GM19452 (cell line): ENCODE measurements around the gene PDE6H.

Experiments used
- ATAC-seq: cut with Tn5 transposase; IDR thresholded peaks from one replicate; pipeline ENCODE4 v1.9.1; 2021; ENCODE audit not compliant: unreplicated experiment

Gene PDE6H

DNA sequence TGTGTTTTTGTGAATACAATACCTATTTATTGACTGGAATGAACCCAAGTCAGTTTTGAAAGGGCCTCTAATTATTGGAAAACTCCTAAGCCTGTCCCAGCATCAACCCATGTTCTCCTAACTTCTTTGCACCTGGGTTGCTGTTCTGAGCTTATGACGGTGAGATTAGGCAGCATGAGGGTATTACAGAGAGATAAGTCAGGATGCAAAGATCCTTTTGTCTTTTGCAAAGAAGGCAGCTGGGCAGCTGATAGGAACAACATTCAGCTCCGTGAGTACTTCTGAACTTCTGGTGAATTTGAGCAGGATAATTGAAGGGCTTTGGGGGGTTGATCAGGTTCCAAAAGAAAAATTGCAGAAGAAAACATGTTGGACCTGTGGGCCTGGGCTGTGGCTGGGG is at the start of gene PDE6H:
TSS of gene PDE6H (plus strand) at position 227 of the 400 bp plus-strand sequence. CDS start 4,971 bp downstream, outside the sequence.
- no peak for ATAC-seq

DNA sequence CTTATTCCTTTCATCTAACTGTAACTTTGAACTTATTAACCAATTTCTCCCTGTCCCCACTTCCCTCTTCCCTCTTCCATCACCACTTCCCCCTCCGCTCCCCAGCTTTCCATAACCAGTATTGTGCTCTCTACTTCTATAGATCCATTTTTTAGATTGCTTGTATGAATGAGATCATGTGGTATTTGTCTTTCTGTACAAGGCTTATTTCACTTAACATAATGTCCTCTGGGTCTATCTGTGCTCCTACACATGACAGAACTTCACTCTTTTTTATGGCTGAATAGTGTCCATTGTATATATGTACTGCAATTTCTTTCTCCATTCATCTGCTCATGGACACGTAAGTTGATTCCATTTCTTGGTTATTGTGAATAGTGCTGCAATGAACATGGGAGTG is 48.9 kb upstream of the PDE6H start:
- ATAC-seq: no peak

DNA sequence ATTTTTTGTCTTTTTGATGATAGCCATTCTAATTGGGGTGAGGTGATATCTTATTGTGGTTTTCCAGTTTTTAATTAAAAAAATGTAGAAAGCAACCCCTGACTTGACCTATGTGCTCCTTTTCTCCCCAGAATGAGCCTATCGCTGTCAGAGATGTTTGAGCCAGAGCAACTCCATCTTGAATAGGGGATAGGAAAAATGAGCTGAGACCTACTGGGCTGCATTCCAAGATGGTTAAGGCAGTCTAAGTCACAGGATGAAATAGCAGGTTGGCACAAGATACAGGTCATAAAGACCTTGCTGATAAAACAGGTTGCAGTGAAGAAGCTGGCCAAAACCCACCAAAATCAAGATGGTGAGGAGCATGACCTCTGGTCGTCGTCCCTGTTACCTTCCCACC is 48.3 kb upstream of the PDE6H start:
- ATAC-seq: no peak

DNA sequence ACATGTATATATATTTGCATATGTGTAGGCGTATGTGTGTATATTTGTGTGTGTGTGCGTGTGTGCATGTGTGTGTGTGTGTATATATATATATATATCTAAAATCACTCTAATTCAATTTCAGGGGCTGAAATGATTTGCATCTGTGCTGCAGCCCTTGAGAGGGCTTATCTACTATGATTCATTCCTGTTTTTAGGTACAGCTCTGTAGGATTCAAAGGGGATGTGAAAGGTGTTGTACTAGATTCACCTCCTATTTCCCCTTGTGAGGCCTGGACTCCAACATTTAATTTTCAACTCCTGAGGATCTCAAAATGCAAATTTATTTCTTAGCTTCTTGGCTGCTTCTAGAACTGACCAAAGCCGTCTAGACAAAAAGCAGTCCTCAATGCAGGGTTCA is 45.6 kb upstream of the PDE6H start:
- ATAC-seq: no peak

DNA sequence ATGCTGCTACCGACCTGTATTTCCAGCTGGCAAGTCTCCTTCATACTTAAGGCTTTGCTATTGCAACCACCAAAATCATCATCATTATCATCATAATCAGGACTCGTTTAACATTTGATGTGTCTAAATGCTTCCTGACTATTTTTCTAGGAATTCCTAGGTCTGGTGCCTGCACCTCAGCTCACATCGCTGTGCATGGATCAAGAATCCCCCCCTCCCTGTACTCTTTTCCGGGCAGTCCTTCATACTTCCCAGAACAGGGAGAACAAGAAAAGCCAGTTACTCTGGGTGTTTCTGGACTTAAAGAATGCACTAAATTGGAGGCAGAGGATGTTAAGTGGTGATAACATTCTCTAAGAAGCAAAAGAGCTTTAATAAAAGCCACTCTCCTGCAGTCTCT is 43.9 kb upstream of the PDE6H start:
- ATAC-seq: no peak

DNA sequence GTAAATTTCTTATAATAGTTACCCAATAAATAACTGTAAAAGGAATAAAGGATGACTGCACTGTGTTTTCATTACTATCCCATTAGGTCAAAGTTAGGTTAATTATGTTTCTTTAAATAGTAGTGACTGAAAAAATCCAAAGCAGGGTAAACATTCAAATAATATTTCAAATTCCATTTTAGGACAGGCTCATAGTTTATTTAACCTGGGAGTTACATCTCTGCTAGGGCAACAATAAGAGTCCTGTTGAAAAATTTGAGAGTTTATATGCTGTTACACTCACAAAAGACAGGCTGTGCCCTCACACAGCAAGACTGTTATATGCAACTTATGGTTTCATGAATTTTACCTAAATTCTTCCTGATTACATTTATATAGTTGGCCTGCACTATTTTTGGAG is 42.5 kb upstream of the PDE6H start:
- ATAC-seq: no peak

DNA sequence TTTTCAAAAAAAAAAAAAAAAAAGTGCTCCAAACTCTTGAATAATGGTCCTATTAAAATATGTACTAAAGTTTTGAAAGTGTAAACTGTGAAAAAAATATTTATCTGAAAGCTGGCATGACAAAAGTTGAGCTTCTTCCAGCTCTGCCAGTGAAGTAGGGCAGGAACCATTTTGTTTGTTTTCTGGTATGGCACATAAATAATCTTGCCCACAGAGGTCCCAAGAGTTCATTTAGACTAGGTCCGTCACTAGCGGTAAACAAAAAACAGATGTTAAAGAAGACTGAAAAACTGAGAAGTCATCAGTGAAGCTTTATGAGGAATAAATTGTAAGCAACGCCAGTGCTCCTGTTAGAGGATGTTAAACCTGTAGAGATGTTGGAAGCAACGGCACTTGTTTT is 41.5 kb upstream of the PDE6H start:
- ATAC-seq: no peak

DNA sequence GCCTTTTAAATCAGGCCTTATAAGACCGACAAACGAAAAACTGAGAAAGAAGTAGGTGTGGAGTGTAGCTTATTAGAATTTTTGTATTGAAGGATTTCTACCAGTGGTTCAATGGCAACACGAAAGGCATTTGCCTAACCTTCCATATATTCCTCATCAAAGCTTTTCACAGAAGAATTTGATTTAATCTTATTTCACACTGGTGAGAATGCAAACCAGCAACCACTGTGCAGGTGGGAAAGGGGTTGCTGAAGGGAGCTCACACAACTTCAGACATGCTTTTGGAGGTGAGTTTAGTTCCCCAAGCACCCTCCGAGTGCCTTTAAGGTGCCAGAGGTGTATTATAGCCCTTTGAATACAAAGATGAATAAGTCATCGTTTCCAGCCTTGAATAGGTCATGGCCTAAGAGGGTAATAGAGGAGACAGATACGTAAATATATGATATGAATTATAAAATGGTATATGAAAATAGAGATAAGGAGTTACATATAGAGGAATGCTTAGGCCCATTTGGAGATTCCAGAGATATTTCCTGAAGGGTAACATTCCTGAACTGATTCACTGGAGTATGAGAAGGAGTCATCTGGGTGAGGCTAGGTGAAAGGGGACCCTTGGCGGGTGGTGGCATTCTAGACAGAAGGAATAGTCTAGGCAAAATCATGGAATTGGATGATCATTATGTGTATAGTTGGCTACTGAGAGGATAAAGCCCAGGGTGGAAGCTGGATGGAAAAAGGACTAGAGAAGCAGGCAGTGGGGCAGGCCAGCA is 40.9 kb upstream of the PDE6H start:
- no peak for ATAC-seq

DNA sequence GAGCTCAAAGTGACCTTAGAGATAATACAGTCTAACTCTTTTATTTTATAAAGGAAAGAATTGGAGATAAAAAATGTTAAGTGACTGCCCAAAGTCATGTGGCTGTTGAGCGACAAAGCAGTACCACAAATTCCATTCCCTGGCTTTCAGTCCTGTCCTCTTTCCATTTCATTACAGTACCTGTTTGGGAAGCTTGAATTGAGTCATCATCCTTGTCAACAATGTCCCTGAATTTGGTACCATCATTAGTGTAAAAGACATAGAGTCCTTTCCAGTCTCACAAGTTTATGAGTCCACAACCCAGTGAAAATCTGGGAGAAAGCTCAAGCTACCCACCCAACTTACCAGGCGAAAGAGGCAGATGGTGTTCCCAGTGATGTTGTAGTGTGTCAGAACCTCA is 38.3 kb upstream of the PDE6H start:
- no peak for ATAC-seq

DNA sequence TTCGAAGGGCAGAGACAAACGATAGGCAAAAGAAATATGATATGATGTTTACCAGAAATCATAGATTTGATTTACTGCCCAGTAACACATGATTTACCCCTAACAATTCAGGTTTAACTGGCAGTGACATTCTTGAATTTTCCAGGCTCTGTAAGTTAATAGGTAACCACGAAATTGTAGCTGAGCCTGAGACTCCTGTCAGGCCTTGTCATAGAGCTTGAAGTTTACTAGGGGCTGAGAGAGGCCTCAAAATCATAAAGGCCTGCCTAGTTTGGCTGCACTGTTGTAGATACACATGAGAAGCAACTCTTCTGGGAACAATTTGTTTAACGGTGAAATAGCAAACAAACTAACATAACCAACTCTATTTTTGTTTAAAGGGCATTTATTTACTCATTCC is 37.8 kb upstream of the PDE6H start:
- ATAC-seq: no peak

DNA sequence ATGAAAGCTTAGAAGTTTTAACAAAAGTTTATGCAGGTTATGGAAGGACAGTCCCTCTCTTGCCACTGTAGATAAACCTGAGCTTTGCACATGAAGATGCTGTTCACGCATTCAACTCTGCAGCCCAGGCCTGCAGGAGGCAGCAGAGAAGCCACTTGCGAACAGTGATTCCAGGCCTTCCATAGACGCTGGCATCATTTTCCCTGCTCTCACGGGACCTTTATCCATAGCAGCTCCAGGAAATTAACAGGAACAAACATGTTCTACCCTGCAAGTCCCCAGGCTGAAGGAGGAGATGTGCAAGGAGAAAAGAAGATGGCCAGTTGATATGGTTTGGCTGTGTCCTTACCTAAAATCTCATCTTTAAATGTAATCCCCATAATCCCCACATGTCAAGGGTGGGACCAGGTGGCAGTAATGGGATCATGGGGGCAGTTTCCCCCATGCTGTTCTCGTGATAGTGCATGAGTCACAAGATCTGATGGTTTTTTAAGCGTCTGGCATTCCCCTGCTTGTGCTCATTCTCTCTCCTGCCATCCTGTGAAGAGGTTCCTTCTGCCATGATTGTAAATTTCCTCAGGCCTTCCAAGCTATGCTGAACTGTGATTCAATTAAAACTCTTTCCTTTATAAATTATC is 36.5 kb upstream of the PDE6H start:
- ATAC-seq: no peak

DNA sequence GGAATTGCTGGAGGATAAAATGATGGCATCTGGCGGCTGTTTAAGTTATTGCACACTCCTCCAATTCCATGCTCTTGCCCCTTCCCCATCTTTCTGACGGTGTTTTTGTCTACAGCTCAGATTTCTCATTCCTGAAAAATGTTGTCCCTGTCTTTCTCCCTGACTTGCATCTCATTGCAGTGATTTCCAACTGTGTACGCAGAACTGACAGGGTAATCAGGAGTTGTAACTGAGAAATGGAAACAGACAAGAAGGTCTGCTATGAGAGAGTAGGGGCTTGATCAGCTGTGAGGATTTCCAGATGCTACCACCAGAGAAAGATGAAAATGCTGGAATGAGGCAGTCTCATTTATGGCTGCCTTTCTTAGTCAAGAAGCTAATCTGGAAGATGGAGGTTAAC is 35.8 kb upstream of the PDE6H start:
- no peak for ATAC-seq

DNA sequence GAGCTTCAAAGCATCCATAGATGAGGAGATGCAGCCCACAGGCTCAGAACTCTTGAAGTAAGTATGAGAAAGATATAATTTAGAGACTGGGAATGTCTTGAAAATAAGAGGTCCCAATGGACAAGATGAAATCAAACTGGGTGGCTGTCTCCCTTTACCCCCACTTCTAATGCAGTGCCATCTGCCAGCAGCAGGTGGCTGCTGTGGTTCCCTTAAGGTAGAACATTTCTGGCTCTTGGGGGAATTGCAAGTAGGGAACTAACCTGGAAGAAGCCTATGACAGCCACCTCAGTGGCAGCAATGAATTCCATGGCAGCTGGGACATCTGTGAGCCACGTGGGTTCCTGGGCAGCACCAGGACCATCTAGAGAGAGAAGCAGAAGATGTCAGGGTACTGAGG is 35.2 kb upstream of the PDE6H start:
- no peak for ATAC-seq

DNA sequence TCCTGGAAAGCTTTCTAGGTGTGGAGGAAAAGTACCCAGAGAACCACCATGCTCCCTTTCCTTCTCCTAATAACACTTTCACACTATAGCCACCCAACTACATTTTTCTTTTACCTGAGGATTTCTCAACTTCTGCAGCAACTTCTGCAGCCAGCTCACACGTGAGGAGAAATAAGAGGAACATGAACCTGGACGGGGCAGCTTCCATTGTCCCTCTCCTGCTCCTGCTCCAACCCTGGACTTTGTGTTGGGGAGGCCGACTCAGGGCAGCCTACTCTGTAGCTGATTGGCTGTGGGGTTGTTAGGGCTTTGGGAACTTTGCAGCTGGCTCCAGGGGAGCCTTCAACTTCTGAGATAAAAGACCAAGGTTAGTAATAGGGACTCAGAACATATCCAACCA is 34.5 kb upstream of the PDE6H start, which contains the start of gene ERP27:
TSS of gene ERP27 (minus strand) at position 237 of the 400 bp plus-strand sequence. CDS start at position 208, 29 bp downstream.
- ATAC-seq: no peak

DNA sequence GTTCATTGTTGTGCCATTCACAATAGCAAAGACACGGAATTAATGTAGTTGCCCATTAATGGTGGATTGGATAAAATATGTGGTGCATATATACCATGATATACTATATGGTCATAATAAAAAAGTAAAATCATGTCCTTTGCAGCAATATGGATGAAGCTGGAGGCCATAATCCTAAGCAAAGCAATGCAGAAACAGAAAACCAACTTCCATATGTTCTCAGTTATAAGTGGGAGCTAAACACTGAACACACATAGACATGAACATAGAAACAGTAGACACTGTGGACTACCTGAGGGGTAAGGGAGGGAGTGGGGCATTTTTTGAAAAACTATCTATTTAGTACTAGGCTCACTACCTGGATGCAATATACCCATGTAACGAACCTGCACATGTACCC is 31.5 kb upstream of the PDE6H start:
- ATAC-seq: no peak

DNA sequence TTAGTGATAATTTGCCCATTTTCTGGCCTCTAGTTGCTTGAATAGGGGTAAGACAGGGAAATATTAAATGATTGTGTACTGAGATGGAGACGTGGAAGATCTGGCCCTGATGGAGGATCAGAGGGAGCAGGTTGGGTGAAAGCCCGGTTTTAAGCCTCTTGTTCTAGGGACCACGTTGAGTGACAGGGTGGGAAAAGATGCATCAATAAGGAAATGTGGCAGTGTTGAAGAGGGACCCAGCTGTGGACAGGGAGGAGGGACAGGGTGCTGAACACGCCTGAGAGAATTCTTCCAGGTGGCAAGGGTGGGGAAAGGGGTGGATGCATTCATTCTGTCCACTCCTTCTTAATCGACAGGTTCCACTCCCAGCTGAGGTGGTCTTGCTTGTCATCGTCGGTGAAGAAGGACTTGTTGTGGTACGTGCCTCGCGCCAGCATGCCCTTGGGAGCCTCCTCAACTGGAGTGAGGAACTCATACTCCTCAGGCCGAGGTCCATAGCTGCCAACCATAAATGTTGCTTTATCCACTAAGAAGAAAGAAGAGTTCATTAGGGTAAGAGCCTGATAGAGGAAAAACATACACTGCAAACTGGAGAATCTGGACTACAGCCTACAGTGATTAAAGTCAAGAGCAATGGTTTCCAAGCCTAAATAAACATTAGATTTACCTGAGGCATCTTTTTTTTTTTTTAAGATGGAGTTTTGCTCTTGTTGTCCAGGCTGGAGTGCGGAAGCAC is 30.5 kb upstream of the PDE6H start:
- no peak for ATAC-seq

DNA sequence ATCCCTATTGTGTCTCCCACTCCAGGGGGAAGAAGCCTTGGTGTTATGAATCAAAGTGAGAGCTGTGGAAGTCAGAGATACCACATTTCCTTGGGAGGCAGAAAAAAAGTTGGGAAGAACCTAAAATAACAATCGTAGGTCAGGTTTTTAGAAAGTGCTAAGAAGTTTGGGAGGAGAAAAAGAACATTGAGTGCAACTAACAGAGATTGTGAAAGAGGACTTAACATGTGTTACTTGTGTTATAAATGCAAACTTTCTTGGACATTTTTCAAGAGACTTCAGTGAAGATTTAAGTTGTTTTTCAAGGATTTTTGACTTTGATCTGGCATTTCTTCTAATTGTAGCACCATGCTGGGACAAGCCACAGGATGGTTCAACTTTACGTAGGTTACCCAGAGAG is 26.7 kb upstream of the PDE6H start:
- no peak for ATAC-seq

DNA sequence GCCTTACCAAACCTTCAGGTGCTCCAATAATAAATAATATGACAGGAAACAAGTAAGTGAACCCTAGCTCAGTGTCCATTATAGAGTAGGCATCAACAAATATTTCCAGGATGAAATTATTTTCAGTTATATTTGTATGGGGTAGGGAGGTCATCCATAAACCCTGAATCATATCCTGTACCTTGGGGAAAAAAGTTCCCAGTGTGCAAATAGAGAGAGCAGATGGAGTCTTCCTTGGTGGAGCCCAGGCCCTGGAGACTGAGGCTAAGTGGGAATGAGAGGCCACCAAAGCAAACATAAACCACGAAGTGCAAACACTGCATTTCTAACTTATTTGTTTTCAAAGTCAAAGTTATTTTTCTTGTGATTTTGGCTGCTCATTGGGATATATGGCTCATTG is 26.0 kb upstream of the PDE6H start:
- no peak for ATAC-seq

DNA sequence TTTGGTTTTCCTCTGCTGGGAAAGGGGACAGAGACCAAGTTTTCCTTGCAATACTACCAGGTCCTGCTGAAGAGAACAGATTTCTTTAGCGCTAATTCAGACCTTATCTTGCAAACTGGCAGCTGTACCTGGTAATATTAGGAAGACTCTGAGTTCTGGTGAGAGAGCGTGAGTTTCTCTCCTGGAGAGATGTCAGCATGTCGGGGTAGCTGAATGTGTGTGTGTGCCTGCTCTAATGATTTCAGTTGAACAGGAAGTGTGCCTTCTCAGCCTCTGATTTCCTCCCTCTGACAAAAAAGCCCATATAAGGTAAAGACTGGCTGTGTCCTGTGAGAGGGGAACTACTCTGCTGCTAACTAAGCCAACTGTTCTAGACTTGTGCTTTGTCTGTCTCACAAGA is 24.2 kb upstream of the PDE6H start:
- peak; percentile 93 for ATAC-seq

DNA sequence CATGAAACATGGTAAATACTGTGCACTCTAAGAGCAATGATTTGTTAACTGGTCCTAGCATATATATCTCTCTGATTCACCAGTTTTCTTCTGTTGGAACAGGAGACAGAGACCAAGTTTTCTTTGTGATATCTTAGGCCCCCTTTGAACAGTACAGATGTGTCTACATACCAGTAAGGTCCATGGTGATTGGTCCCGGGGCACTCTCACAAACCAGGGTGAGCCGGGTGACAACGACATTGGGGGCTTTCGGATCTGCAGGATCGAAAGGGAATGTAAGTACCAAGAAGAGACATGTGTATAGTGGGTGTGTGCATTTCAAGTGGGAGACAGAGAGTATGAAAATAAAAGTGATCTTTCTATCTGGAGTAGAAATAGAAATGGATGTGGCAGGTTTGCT is 23.2 kb upstream of the PDE6H start:
- ATAC-seq: no peak

DNA sequence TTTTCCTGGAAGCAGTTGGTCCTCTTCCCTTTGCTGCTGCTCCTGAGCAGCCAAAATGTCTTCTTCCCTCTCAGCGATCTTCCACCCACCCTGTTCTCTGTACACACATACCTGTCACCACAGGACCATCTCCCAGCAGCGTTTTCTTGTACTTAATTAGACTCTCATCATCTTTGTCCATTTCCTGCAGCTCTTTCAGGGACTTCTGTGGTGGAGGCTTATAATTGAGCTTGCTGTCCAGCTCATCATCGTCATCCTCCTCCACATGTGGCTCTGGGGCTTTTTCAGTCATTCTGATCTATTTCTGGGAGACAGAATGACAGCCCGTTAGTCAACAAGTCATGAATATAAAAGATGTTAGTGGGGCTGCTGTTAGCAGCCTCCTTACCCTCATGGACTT is 22.4 kb upstream of the PDE6H start:
- ATAC-seq: no peak
